NT2/D1 (cell line): ENCODE data around the gene MORF4L1.

ENCODE experiments used
- YY1 ChIP-seq: IDR thresholded peaks from 2 replicates; pipeline ENCODE4 v1.6.1; 2011; ENCODE audit not compliant: insufficient read length, insufficient read depth
- ZNF274 ChIP-seq: IDR thresholded peaks from 2 replicates; pipeline ENCODE4 v1.6.1; 2011; ENCODE audit warnings: mild to moderate bottlenecking, low read depth, low read length

DNA sequence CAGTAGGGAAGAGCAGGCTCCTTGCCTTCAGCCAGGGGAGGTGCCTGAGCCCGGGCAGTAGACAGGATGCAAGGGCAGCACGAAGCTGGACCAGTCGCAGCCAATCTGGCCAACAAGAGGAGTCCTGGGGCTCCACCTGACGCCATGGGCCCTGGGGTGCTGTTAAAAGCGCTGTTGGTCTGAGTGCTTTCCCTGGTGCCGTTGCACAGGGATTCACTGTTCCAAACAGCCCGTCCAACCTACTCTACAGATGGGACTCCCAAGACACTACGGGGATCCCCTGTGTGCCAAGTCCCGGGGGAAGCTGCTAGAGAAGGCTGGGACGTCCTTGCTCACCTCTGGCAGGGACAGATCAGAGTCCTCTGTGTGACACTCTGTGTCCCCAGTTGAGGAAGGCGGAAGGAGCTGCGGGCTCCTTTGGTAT, 71.5 kb downstream of the MORF4L1 start:
- TF ChIP-seq ZNF274 (no peak), YY1 (no peak)
